GM12878 (cell line): ENCODE data around the gene ZKSCAN8. TPM values are rescaled to one million over a fixed set of nuclear protein-coding genes. Genes with fewer than 3 reads are reported as not detected.
A peak's percentile ranks its signal among the peaks of the same experiment; 100 is the strongest.

Source experiments
- ATF7 ChIP-seq: fragments of 450-650 bp; IDR thresholded peaks from 2 replicates; pipeline ENCODE4 v1.6.1; 2016; ENCODE audit warnings: low read depth, mild to moderate bottlenecking
- CREM ChIP-seq: IDR thresholded peaks from 2 replicates; pipeline ENCODE4 v1.6.1; 2014; ENCODE audit warnings: antibody characterized with exemption, low read depth
- CUX1 ChIP-seq: IDR thresholded peaks from 2 replicates; pipeline ENCODE4 v1.6.1; 2012; ENCODE audit warnings: improper control_type of control experiment, low read depth, low read length; ENCODE audit not compliant: insufficient replicate concordance
- FOXM1 ChIP-seq: IDR thresholded peaks from 2 replicates; pipeline ENCODE4 v1.6.1; 2012; ENCODE audit warnings: low read depth, mild to moderate bottlenecking, inconsistent platforms, low read length, moderate library complexity
- MEF2A ChIP-seq: IDR thresholded peaks from 2 replicates; pipeline ENCODE4 v1.6.1; 2011; ENCODE audit warnings: low read depth, mild to moderate bottlenecking, low read length, moderate library complexity; ENCODE audit not compliant: insufficient read depth
- NRF1 ChIP-seq: conservative IDR thresholded peaks from 2 replicates; pipeline ENCODE4 v1.6.1; 2011; ENCODE audit warnings: mild to moderate bottlenecking, low read depth, low read length, improper control_type of control experiment
- PBX3 ChIP-seq: IDR thresholded peaks from 2 replicates; pipeline ENCODE4 v1.6.1; 2011; ENCODE audit warnings: mild to moderate bottlenecking, low read depth, low read length, moderate library complexity; ENCODE audit not compliant: insufficient replicate concordance
- RCOR1 ChIP-seq: conservative IDR thresholded peaks from 2 replicates; pipeline ENCODE4 v1.6.1; 2012; ENCODE audit warnings: low read depth, low read length, improper control_type of control experiment
- TCF12 ChIP-seq: IDR thresholded peaks from 2 replicates; pipeline ENCODE4 v1.6.1; 2011; ENCODE audit warnings: low read depth, mild to moderate bottlenecking, low read length
- ZNF687 ChIP-seq: fragments of 450-650 bp; IDR thresholded peaks from 2 replicates; pipeline ENCODE4 v1.6.1; 2017; ENCODE audit warnings: mild to moderate bottlenecking, moderate library complexity
- polyA plus RNA-seq, 11 experiments: library from polyadenylated mRNA; depleted of rRNA in 4 of 11; unstranded in 6 of 11; stranded (reverse) in 5 of 11; fragments of >200 nt; fragmentation: Nextera tagmentation in 4 of 11; fragmentation: Illumina TruSeq in 1 of 11; extraction: Ambion mirVana in 4 of 11; extraction: Trizol in 1 of 11; gene quantifications; 1 replicate in 1 of 11; 2 replicates in 10 of 11; pipeline versions ENCODE4 v1.2.1 to v1.2.3, GENCODE V29; 2011 to 2016; ENCODE audit warnings: inconsistent platforms in 2 of 11, missing spikeins in 2 of 11, low read depth in 1 of 11
- total RNA-seq, 4 experiments: library from RNA; depleted of rRNA in 3 of 4; stranded (reverse); fragments of >200 nt in 3 of 4; fragmentation: Illumina TruSeq in 1 of 4; extraction: Trizol in 1 of 4; gene quantifications; 2 replicates each; pipeline versions ENCODE4 v1.2.1 to v1.2.3, GENCODE V29; 2013 to 2021

Gene ZKSCAN8
- total and polyA plus RNA-seq, 10 of the 15 experiments (the other 5 are each of a cell fraction or from before 2014, with no cell fraction given) = 1.0 to 17.9 (median 8.7) TPM

GRCh38 chr6:28137505-28137981, 4.1 kb upstream of the ZKSCAN8 start (continued):
- TF ChIP-seq ZNF687 (0 out of 2 replicates have a peak, but pooled peaks have one; percentile 16), CUX1 (no peak), RCOR1 (no peak), CREM (peak; percentile 39), PBX3 (peak; percentile 80), NRF1 (no peak), FOXM1 (peak; percentile 81; the same call in 1 of the 2 replicates), ATF7 (peak; percentile 49), MEF2A (no peak), TCF12 (peak; percentile 34; the same call in 1 of the 2 replicates)
